HS-5 (cell line): Measurements from ENCODE around the gene PTRHD1.

Source experiments
- DNase-seq: peaks from one replicate; pipeline ENCODE4 v3.0.0-alpha.2; 2012; ENCODE audit warnings: low read depth

The PTRHD1 gene

DNA sequence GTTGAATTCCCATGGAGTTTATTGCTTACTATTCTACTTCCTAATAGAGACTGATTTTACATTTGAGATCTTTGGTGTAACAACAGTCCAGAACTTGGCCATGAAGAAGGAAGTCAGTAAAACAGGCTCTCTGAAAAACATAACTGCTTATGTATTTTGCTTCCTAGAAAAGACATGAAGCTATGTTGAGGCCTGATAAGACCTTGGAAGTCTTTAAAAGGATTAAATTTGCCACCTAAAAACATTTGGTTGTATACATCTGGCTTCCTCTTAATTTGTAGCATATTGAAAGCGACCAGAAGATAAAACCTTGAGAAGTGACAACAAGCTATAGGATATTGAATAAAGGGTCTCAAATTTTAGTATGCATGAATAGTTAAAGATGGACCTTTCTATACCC, 36.4 kb downstream of the PTRHD1 start:
- no peak for DNase-seq

DNA sequence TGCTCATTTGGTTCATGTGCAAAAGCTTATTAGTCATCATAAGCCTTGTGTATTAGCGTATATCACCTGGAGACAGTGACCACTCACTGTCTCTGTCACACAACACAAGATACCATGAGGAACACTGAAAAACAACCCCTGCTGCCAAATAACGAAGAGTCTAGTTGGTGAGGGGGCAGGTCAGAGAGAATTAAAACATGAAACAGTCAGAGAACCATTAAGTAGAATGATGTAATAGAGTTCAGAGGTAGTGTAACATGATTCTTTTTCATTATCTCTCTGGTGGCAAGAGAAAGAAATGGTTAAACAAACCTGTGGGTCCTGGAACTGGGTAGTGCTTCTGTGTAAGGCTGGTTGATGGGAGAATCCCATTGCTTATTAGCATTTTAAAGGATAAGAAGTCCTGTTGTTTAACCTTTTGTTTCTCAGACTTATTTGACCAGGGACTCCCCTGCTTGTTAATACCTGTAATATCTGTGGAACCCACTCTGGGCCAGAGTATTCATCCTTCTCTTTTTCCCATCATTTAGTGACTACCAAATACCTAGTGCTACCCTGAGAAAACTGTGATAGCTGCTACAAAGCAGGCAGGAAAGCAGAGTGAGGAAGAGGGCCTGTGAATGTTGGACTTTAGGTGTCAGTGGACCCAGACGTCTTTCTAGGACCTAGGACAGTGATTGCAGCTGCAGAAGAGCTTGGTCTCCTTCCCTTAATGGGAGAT, 38.0 kb downstream of the PTRHD1 start:
- no peak for DNase-seq

DNA sequence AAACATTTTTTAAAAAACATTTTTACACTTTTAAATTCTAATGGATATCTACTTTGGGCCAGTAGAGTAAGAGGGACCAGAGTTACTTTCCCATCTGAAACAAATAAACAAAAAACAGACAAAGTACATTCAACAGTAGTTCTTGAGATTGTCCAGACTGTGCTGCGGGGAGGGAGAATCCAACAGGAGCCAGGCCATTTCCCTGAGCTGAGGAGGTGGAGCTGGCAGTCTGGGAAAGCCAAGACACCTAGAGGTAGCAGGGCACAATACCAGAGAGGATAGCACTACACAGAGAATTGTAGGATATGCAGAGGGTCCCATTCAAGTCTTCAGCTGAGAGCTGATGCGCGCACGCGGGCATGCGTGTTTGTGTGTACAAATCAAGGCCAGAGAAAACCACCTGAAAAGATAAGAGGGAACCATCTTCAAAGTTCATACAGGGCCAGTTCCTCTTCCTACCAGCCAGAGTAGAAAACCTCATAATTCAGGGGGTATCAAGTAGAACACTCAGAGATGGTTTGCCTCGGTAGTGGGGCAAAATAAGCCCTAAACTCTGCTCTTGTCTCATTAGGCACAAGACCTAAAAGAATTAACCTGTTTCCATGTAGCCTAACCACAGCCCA, 44.0 kb downstream of the PTRHD1 start:
- DNase-seq, result no peak

DNA sequence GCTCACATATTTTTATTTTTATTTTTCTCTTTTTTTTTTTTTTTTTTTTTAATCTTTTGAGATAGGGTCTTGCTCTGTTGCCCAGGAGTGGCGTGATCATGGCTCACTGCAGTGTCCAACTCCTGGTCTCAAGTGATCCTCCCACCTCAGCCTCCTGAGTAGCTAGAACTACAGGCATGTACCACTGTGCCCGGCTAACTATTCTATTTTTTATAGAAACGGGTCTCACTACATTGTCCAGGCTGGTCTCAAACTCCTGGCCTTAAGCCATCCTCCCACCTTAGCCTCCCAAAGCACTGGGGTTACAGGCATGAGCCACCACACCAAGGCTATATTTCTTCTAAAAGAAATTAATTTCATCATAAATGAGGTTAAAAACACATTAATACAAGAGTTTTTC, 45.9 kb downstream of the PTRHD1 start:
- DNase-seq, result no peak

DNA sequence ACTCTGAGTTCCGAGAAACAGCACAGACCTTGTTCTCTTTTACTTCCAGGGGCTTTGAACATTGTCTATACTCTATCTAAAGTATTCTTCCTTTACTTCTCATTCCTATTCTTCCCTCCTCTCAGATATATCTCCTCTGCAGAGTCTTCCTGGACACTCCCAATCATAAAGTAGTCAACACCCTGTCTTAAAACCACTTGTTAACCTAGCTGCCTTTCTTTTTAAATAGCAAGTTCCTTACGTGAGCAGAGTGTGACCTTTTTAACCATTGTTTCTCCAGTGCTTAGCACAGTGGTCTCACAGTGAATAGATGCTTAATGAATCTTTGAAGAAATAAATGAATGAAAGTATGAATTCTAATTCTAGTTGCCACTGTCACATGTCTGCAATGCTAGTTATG, 47.4 kb downstream of the PTRHD1 start:
- DNase-seq, result no peak

DNA sequence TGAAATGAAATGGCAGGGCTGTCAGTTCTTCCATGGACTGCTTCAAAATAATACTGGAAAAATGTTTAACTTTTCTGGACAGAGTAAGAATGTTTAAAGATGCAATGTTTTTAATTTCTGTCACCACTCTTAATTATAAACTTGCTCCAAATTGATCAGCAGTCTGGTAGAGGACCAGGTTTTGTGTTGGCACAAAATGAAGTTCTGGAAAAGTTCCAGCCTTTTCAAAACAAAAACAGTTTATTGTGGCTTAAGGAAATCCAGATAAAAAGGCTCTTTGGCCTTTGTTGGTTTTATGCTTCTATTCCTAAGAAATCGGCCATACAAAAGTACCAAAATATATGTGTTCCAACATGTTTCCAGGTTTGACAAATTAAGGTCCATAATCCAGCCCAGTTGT, 48.8 kb downstream of the PTRHD1 start:
- DNase-seq, result no peak

DNA sequence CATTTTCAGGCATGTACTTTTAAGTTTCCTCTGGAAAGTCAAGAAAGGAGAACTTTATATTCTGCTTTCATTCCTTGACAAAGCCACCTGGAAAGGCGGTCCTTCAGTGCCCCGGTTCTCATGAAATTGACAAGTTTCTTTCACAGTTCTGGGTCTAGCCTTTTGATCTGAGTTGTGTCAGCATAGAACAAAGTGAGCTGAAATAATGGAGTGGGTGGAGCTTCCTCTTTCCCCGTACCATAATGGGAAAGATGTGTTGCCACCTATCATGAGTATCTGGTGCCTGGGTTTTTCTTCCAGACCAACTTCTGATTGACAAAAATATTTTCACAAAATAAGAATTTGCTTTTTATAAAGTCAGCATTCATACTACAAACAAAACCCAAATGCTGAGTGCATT, 49.3 kb downstream of the PTRHD1 start:
- no peak for DNase-seq

DNA sequence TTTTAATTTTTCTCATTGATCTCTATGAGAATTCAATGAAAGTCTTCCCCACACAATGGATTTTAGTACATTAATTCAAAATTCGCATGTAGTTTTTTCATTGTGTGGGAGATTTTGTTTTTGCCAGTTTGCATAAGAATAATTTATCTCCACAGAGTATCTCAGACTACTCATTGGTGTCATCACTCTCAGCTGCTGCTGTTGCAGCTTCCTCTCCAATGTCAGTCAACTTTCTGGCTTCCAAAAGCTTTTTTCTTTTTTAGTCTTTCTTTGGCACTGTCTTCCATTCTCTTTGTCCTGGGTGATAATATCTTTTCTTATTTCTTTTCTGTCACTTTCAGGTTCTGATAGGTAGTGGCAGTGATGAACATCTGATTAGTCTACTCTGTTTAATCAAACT, 50.5 kb downstream of the PTRHD1 start:
- DNase-seq, result no peak

DNA sequence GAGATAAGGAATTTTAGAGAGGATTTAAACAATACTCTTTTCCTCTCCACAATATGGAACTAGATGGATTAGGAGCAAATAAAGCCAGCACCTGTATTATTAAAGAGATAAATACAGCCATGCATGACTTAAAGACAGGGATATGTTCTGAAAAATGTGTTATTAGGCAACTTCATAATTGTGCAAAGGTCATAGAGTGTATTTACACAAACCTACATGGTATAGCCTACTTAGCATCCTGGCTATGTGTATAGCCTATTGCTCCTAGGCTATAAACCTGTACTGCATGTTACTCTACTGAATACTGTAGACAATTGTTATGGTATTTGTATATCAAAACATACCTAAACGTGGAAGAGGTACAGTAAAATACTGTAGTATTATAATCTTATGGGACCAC, 53.0 kb downstream of the PTRHD1 start:
- no peak for DNase-seq
